ENCODE results near the gene FBRSL1. TPM values are rescaled to one million over a fixed set of nuclear protein-coding genes. Genes with fewer than 3 reads are reported as not detected.

FBRSL1 gene
- total RNA-seq, 4 donors from 2014 or later = 5.9 to 34.3 (median 23.4) TPM

- 74 to 82% methylated on average over 8 to 10 of the region's 13 CpGs for WGBS, 2 donors
- no peaks in the 10 kb centered on the region for H3K9me3 ChIP-seq
- no peak for TF ChIP-seq POLR2A (IDR thresholded peaks at IDR 0.05)
- TF ChIP-seq, protein P1, sequence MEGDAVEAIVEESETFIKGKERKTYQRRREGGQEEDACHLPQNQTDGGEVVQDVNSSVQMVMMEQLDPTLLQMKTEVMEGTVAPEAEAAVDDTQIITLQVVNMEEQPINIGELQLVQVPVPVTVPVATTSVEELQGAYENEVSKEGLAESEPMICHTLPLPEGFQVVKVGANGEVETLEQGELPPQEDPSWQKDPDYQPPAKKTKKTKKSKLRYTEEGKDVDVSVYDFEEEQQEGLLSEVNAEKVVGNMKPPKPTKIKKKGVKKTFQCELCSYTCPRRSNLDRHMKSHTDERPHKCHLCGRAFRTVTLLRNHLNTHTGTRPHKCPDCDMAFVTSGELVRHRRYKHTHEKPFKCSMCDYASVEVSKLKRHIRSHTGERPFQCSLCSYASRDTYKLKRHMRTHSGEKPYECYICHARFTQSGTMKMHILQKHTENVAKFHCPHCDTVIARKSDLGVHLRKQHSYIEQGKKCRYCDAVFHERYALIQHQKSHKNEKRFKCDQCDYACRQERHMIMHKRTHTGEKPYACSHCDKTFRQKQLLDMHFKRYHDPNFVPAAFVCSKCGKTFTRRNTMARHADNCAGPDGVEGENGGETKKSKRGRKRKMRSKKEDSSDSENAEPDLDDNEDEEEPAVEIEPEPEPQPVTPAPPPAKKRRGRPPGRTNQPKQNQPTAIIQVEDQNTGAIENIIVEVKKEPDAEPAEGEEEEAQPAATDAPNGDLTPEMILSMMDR (IDR thresholded peaks at IDR 0.05) = no peak
- H3K27ac ChIP-seq = no peak overlapping the region
- H3K27me3 ChIP-seq = peaks cover 0 to 82% (median 2%) of the 10 kb centered on the region in 4 donors
- H3K36me3 ChIP-seq = no peaks in the 10 kb centered on the region
- DNase-seq = no peak
- intact Hi-C loops (cut with DNase I) = no loop called here
- no peak overlapping the region for H3K4me3 ChIP-seq
- H3K4me1 ChIP-seq = peaks cover 0 to 13% (median 3%) of the 10 kb centered on the region in 3 donors
These were observed 35.6 kb upstream of the FBRSL1 start for GRCh38 chr12:132454193-132454932.

DNA sequence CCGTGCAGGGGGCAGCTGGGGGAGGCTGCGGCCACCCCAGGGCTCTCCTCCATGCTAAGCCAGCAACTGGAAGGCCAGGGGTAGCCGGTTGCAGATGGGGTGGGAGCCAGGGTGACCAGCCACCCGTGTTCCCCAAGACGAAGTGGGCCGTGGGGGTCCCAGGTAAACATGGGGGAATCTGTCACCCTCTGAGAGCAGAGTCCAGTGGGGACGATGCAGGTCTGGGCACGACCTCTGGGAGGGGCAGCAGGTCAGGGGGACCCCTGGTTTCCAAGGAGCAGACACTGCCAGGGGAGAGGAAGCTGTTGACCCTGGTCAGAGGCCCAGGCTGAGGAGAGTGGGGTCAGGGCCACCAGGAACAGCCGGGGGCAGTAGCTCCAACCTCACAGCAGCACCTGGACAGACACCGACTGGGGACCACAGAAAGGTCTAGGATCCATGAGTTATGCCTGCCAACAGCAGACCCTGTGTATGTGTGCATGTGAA, 35.0 kb upstream of the FBRSL1 start:
- no peak for TF ChIP-seq POLR2A (IDR thresholded peaks at IDR 0.05)
- TF ChIP-seq, protein P1 (IDR thresholded peaks at IDR 0.05) = no peak
- Histone ChIP-seq H3K4me1 (peaks cover 0 to 12% (median 3%) of the 10 kb centered on the region in 3 donors), H3K9me3 (no peaks in the 10 kb centered on the region), H3K27me3 (peaks cover 0 to 81% (median 2%) of the 10 kb centered on the region in 4 donors), H3K36me3 (no peaks in the 10 kb centered on the region), H3K4me3 (no peak overlapping the region), H3K27ac (no peak overlapping the region)
- DNase-seq = no peak
- intact Hi-C loops (cut with DNase I) = no loop called here
- WGBS, 2 donors = 70 to 75% methylated on average over 2 to 7 of the region's 10 CpGs

- no peak for DNase-seq
- Histone ChIP-seq H3K9me3 (no peaks in the 10 kb centered on the region), H3K4me3 (no peak overlapping the region), H3K27ac (no peak overlapping the region), H3K36me3 (no peaks in the 10 kb centered on the region), H3K27me3 (peaks cover 0 to 79% (median under 1%) of the 10 kb centered on the region in 4 donors), H3K4me1 (peaks cover 0 to 7% (median 3%) of the 10 kb centered on the region in 3 donors)
- TF ChIP-seq, protein P1 (IDR thresholded peaks at IDR 0.05) = no peak
- no peak for TF ChIP-seq POLR2A (IDR thresholded peaks at IDR 0.05)
- 89 to 92% methylated on average over 15 of the region's 15 CpGs for WGBS, 2 donors
- intact Hi-C loops (cut with DNase I) = no loop called here
These were observed 34.4 kb upstream of the FBRSL1 start for GRCh38 chr12:132455565-132455964.

DNA sequence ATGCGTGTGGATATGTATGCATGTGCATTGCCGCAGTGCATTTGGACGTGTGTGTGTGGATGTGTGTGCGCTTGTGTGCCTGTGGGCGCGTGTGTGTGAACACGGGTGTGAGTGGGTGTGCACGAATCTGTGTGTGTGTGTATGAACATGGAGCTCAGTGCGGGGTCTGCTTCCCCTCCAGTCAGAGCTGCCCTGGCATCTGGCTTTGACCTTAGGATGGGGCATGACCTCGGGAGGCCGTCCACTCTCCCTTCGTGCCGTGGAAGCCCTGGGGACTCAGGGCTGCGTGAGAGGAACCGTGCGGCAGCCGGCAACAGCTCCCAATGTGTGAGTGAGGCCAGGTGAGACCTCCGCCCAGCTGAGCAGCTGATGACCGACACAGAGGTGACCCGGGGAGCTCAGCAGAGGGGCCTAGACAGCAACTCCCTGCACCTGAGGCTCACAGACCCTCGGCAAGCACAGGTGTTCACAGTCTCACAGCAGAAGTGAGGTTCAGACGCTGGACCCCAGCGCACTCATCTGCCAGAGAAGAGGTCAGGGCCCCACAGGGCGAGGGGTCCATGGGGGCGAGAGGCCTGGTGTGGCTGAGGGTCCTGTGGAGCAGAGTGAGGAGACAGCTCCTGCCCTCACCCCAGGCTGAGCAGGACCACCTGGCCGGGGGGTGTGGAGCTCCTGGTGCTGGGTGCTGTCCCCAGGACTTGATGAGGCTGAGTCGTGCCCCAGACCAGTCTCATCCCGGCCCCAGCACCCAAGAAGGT, 33.6 kb upstream of the FBRSL1 start:
- intact Hi-C loops (cut with DNase I) = no loop called here
- WGBS, 2 donors = 84 to 87% methylated on average over 5 to 14 of the region's 28 CpGs
- Histone ChIP-seq H3K4me1 (no peaks in the 10 kb centered on the region), H3K4me3 (no peak overlapping the region), H3K27ac (no peak overlapping the region), H3K9me3 (no peaks in the 10 kb centered on the region), H3K27me3 (peaks cover 0 to 77% (median 0%) of the 10 kb centered on the region in 4 donors), H3K36me3 (no peaks in the 10 kb centered on the region)
- no peak for DNase-seq
- TF ChIP-seq, protein P1 (IDR thresholded peaks at IDR 0.05) = no peak
- no peak for TF ChIP-seq POLR2A (IDR thresholded peaks at IDR 0.05)
